Panc1 (cell line): Measurements from ENCODE around the gene APOM. TPM values are rescaled to one million over a fixed set of nuclear protein-coding genes. Genes with fewer than 3 reads are reported as not detected.

Experiments used
- ATAC-seq: fragments of 200-7000 bp; cut with Tn5 transposase; 2 replicates; pipeline ENCODE4 v1.9.1; 2020; ENCODE audit warnings: mild to moderate bottlenecking, moderate library complexity
- BruUV-seq: library from RNA; stranded (reverse); fragments of 400-500 nt; replicated peaks from 2 replicates; lab custom pipeline; 2021; lab: Mats Ljungman, UMichigan
- CTCF ChIA-PET: fragments of 300-600 bp; sonication (Branson Sonifier 250); formaldehyde crosslinking; loops from one replicate; lab custom pipeline; 2022; ENCODE audit warnings: antibody characterized with exemption; lab: Charles Lee
- POLR2A ChIA-PET: fragments of 300-600 bp; sonication (Branson Sonifier 250); formaldehyde crosslinking; loops from one replicate; lab custom pipeline; 2022; ENCODE audit warnings: antibody characterized with exemption; lab: Charles Lee
- DNase-seq: peaks from one replicate; pipeline ENCODE4 v3.0.0-alpha.2; 2010; ENCODE audit warnings: low read depth, low spot score
- H3K27ac ChIP-seq: 2 replicates; pipeline ENCODE4 v1.5.1; 2011; ENCODE audit warnings: mild to moderate bottlenecking, low read length, inconsistent platforms
- H3K27me3 ChIP-seq: fragments of 200-500 bp; sonication (Bioruptor generic); 2 replicates; pipeline ENCODE4 v1.6.0; 2014; ENCODE audit warnings: low read length, inconsistent platforms; ENCODE audit not compliant: control insufficient read depth, insufficient read depth
- H3K36me3 ChIP-seq: fragments of 200-500 bp; sonication (Bioruptor generic); 2 replicates; pipeline ENCODE4 v1.5.1; 2014; ENCODE audit warnings: inconsistent platforms, mild to moderate bottlenecking, low read length, moderate library complexity; ENCODE audit not compliant: control insufficient read depth, insufficient read depth
- H3K4me1 ChIP-seq: 2 replicates; pipeline ENCODE4 v1.5.1; 2011; ENCODE audit warnings: inconsistent platforms, mild to moderate bottlenecking, low read length, moderate library complexity; ENCODE audit not compliant: control insufficient read depth, insufficient read depth
- H3K4me3 ChIP-seq, 2 experiments: 2 replicates each; pipeline ENCODE4 v1.5.1; 2011 to 2012; ENCODE audit warnings: low read depth in 2 of 2, low read length in 2 of 2, mild to moderate bottlenecking in 2 of 2, inconsistent platforms in 1 of 2, moderate library complexity in 1 of 2
- H3K9me3 ChIP-seq: fragments of 200-500 bp; sonication (Bioruptor generic); 2 replicates; pipeline ENCODE4 v1.5.1; 2014; ENCODE audit warnings: low read depth, mild to moderate bottlenecking, inconsistent platforms, low read length, moderate library complexity; ENCODE audit not compliant: control insufficient read depth, insufficient read depth
- POLR2AphosphoS5 ChIP-seq: IDR thresholded peaks from 2 replicates; pipeline ENCODE4 v1.6.1; 2012; ENCODE audit warnings: mild to moderate bottlenecking, low read depth, low read length, moderate library complexity
- SIN3A ChIP-seq: IDR thresholded peaks from 2 replicates; pipeline ENCODE4 v1.6.1; 2012; ENCODE audit warnings: low read depth, mild to moderate bottlenecking, low read length, moderate library complexity, borderline replicate concordance; ENCODE audit not compliant: insufficient read depth
- TCF7L2 ChIP-seq: IDR thresholded peaks from 2 replicates; pipeline ENCODE4 v1.6.1; 2011; ENCODE audit warnings: mild to moderate bottlenecking, low read depth, low read length, inconsistent platforms
- in situ Hi-C: cut with HindIII; loops from 2 replicates; pipeline ENCODE4 v1.10.0; 2016; ENCODE audit warnings: low sequenced_read_pairs, low pct_unique_long_range_greater_than_20kb
- intact Hi-C: fragments of 100-400 bp; cut with micrococcal nuclease; formaldehyde crosslinking; loops from one replicate; pipeline ENCODE4 v1.10.0; 2022; ENCODE audit not compliant: unreplicated experiment
- total RNA-seq: library from RNA; stranded (reverse); gene quantifications from one replicate; pipeline ENCODE4 v1.2.1, GENCODE V29; 2021; ENCODE audit not compliant: unreplicated experiment
- TF ChIP-seq, protein P1 (sequence below), 2 experiments: IDR thresholded peaks; 2 replicates each; pipeline ENCODE4 v1.6.1; 2011 to 2012; ENCODE audit warnings: low read depth in 2 of 2, control low read depth in 1 of 2, low read length in 1 of 2, mild to moderate bottlenecking in 1 of 2, moderate library complexity in 1 of 2; ENCODE audit not compliant: insufficient read depth in 1 of 2
- TF ChIP-seq, protein P2 (sequence below): fragments of 450-650 bp; IDR thresholded peaks from 2 replicates; pipeline ENCODE4 v1.5.1; 2017; ENCODE audit warnings: mild to moderate bottlenecking

APOM gene
- total RNA-seq, 1 experiment from 2014 or later: 1.8 TPM

DNA sequence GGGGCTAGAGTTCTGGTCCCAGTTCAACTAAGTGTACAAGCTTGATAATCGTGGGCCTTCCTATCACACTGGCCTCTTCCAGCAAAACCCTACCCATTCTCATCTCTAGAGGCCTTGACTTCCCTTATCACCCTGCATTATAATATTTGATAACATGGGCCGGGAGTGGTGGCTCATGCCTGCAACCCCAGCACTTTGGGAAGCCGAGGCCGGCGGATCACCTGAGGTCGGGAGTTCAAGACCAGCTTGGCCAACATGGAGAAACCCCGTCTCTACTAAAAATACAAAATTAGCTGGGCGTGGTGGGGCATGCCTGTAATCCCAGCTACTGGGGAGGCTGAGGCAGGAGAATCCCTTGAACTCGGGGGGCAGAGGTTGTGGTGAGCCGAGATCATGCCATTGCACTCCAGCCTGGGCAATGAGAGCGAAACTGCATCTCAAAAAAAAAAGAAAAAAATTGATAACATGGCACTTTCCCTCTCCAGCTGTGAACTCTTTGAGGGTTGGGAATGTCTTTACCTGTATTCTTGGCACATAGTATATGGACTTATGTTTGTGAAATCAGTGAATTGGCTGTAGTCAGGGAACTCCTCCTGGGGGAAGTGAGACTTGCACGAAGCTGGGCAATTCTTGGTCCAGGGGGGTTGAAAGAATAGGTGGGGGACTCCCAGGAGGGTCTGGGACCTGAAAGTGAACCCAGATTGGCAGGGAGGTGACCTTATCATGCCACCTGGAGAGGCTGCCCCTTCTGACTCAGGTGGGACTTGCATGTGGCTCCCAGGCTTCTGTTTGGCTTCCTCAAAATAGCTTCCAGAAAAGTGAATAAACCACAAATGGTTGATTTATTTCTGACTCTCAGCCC lies 5.8 kb downstream of the APOM start:
- peak overlapping the region; percentile 98 for H3K27ac ChIP-seq
- ATAC-seq: no peak
- no peaks in the 10 kb centered on the region for H3K9me3 ChIP-seq
- peak overlapping the region; percentile 99 for H3K4me3 ChIP-seq
- peaks cover 31% of the 10 kb centered on the region for H3K4me1 ChIP-seq
- TF ChIP-seq, protein P1, sequence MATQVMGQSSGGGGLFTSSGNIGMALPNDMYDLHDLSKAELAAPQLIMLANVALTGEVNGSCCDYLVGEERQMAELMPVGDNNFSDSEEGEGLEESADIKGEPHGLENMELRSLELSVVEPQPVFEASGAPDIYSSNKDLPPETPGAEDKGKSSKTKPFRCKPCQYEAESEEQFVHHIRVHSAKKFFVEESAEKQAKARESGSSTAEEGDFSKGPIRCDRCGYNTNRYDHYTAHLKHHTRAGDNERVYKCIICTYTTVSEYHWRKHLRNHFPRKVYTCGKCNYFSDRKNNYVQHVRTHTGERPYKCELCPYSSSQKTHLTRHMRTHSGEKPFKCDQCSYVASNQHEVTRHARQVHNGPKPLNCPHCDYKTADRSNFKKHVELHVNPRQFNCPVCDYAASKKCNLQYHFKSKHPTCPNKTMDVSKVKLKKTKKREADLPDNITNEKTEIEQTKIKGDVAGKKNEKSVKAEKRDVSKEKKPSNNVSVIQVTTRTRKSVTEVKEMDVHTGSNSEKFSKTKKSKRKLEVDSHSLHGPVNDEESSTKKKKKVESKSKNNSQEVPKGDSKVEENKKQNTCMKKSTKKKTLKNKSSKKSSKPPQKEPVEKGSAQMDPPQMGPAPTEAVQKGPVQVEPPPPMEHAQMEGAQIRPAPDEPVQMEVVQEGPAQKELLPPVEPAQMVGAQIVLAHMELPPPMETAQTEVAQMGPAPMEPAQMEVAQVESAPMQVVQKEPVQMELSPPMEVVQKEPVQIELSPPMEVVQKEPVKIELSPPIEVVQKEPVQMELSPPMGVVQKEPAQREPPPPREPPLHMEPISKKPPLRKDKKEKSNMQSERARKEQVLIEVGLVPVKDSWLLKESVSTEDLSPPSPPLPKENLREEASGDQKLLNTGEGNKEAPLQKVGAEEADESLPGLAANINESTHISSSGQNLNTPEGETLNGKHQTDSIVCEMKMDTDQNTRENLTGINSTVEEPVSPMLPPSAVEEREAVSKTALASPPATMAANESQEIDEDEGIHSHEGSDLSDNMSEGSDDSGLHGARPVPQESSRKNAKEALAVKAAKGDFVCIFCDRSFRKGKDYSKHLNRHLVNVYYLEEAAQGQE (IDR thresholded peaks at IDR 0.05; ENCODE audit: insufficient read depth in 1 of 2, low read depth in 2 of 2, low read length in 1 of 2): no peak
- no peak for TF ChIP-seq TCF7L2
- no peak for TF ChIP-seq SIN3A
- TF ChIP-seq, protein P2, sequence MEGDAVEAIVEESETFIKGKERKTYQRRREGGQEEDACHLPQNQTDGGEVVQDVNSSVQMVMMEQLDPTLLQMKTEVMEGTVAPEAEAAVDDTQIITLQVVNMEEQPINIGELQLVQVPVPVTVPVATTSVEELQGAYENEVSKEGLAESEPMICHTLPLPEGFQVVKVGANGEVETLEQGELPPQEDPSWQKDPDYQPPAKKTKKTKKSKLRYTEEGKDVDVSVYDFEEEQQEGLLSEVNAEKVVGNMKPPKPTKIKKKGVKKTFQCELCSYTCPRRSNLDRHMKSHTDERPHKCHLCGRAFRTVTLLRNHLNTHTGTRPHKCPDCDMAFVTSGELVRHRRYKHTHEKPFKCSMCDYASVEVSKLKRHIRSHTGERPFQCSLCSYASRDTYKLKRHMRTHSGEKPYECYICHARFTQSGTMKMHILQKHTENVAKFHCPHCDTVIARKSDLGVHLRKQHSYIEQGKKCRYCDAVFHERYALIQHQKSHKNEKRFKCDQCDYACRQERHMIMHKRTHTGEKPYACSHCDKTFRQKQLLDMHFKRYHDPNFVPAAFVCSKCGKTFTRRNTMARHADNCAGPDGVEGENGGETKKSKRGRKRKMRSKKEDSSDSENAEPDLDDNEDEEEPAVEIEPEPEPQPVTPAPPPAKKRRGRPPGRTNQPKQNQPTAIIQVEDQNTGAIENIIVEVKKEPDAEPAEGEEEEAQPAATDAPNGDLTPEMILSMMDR: no peak
- TF ChIP-seq POLR2AphosphoS5: no peak
- no TSS peak for BruUV-seq
- ChIA-PET CTCF (interaction anchor here (0.7 kb wide), 1 partner anchor 9 kb away, joined by 6 read pairs; no protein-coding TSS in a partner anchor), POLR2A (interaction anchor here (0.6 to 2.3 kb wide), 4 partner anchors 9 to 440 kb away, joined by 3 to 10 read pairs (median 6); partner anchors contain the start of genes BAG6 and HSPA1B)
- H3K36me3 ChIP-seq: peaks cover 10% of the 10 kb centered on the region; the same call in 1 of the 2 replicates
- no peaks in the 10 kb centered on the region for H3K27me3 ChIP-seq
- no peak for DNase-seq
- intact Hi-C loops (no loop called here), in situ Hi-C loops (no loop called here)

DNA sequence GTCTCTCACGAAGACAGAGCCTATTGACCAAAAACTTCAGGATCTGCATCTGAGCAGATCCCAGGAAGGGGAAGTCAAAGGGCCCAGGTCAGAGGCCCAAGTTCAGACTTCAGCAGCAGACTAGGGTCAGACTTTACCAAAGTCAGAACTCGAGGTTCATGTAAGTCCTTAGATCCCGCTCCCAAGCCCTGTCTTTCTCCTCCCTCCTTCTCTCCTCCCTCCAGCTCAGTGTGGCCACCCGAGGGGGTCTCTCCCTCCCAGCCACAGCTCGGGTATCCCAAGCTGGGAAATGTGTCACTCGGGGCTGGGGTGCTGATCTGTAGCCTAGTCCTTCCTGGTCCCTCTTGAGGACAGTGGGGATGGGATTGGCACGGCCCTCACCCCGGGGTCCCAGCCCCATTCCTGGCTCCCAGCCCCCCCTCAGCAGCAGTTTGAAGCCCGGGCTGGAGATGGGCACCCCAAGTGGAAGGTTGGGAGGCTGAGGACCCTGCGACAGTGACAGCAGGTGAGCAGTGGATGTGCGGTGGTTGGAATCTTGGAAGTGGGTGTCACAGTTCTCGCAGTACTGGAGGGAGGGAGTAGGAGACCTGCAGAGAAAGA lies 6.5 kb downstream of the APOM start:
- H3K27me3 ChIP-seq: no peaks in the 10 kb centered on the region
- H3K36me3 ChIP-seq: peaks cover 15% of the 10 kb centered on the region; the same call in 1 of the 2 replicates
- ChIA-PET CTCF (no interaction called here), POLR2A (interaction anchor here (2.3 kb wide), 1 partner anchor 9 kb away, joined by 10 read pairs; the partner anchor contains the start of gene BAG6)
- H3K9me3 ChIP-seq: no peaks in the 10 kb centered on the region
- TF ChIP-seq SIN3A (no peak), POLR2AphosphoS5 (no peak), TCF7L2 (no peak)
- TF ChIP-seq, protein P2: no peak
- TF ChIP-seq, protein P1 (IDR thresholded peaks at IDR 0.05; ENCODE audit: insufficient read depth in 1 of 2, low read depth in 2 of 2, low read length in 1 of 2): no peak
- H3K27ac ChIP-seq: no peak overlapping the region
- intact Hi-C loops (no loop called here), in situ Hi-C loops (no loop called here)
- ATAC-seq (no peak), DNase-seq (no peak)
- H3K4me1 ChIP-seq: peaks cover 34% of the 10 kb centered on the region
- H3K4me3 ChIP-seq: no peak overlapping the region
- BruUV-seq: no TSS peak
